Measurements from ENCODE around the gene PDIK1L.

The PDIK1L gene

GRCh38 chr1:26129778-26130177, 18.2 kb downstream of the PDIK1L start:
- H3K36me3 ChIP-seq (ENCODE audit: control insufficient read depth in 1 of 2, insufficient read depth in 2 of 2, low read length in 2 of 2): peaks cover 0 to 2% of the 10 kb centered on the region in 2 donors
- H3K4me3 ChIP-seq (ENCODE audit: low read depth in 1 of 2, low read length in 2 of 2): no peak overlapping the region
- H3K4me1 ChIP-seq (ENCODE audit: control insufficient read depth in 1 of 2, insufficient read depth in 2 of 2, low read length in 2 of 2): peaks cover 16 to 34% of the 10 kb centered on the region in 2 donors
- H3K27ac ChIP-seq (ENCODE audit: low read depth, low read length): no peak overlapping the region
- H3K9ac ChIP-seq (ENCODE audit: low read depth in 1 of 2, low read length in 2 of 2): no peak overlapping the region
- H3K9me3 ChIP-seq (ENCODE audit: control insufficient read depth in 1 of 2, low read length in 2 of 2): no peaks in the 10 kb centered on the region
- no peaks in the 10 kb centered on the region for H3K27me3 ChIP-seq (ENCODE audit: control insufficient read depth in 1 of 2, insufficient read depth in 2 of 2, low read length in 2 of 2)

GRCh38 chr1:26130695-26131094, 19.1 kb downstream of the PDIK1L start:
- Histone ChIP-seq H3K36me3 (ENCODE audit: control insufficient read depth in 1 of 2, insufficient read depth in 2 of 2, low read length in 2 of 2) (no peaks in the 10 kb centered on the region), H3K27ac (ENCODE audit: low read depth, low read length) (no peak overlapping the region), H3K9ac (ENCODE audit: low read depth in 1 of 2, low read length in 2 of 2) (no peak overlapping the region), H3K4me1 (ENCODE audit: control insufficient read depth in 1 of 2, insufficient read depth in 2 of 2, low read length in 2 of 2) (peaks cover 16 to 25% of the 10 kb centered on the region in 2 donors), H3K4me3 (ENCODE audit: low read depth in 1 of 2, low read length in 2 of 2) (no peak overlapping the region), H3K27me3 (ENCODE audit: control insufficient read depth in 1 of 2, insufficient read depth in 2 of 2, low read length in 2 of 2) (no peaks in the 10 kb centered on the region), H3K9me3 (ENCODE audit: control insufficient read depth in 1 of 2, low read length in 2 of 2) (no peaks in the 10 kb centered on the region)

- Histone ChIP-seq H3K36me3 (ENCODE audit: control insufficient read depth in 1 of 2, insufficient read depth in 2 of 2, low read length in 2 of 2) (no peaks in the 10 kb centered on the region), H3K9ac (ENCODE audit: low read depth in 1 of 2, low read length in 2 of 2) (no peak overlapping the region), H3K4me3 (ENCODE audit: low read depth in 1 of 2, low read length in 2 of 2) (no peak overlapping the region), H3K4me1 (ENCODE audit: control insufficient read depth in 1 of 2, insufficient read depth in 2 of 2, low read length in 2 of 2) (peaks cover 4 to 17% of the 10 kb centered on the region in 2 donors), H3K27me3 (ENCODE audit: control insufficient read depth in 1 of 2, insufficient read depth in 2 of 2, low read length in 2 of 2) (no peaks in the 10 kb centered on the region), H3K27ac (ENCODE audit: low read depth, low read length) (no peak overlapping the region), H3K9me3 (ENCODE audit: control insufficient read depth in 1 of 2, low read length in 2 of 2) (no peaks in the 10 kb centered on the region)
Measured at GRCh38 chr1:26132128-26132833, 20.7 kb downstream of the PDIK1L start.

- Histone ChIP-seq H3K9ac (ENCODE audit: low read depth in 1 of 2, low read length in 2 of 2) (no peak overlapping the region), H3K27ac (ENCODE audit: low read depth, low read length) (no peak overlapping the region), H3K4me1 (ENCODE audit: control insufficient read depth in 1 of 2, insufficient read depth in 2 of 2, low read length in 2 of 2) (peaks cover 0 to 12% of the 10 kb centered on the region in 2 donors), H3K27me3 (ENCODE audit: control insufficient read depth in 1 of 2, insufficient read depth in 2 of 2, low read length in 2 of 2) (no peaks in the 10 kb centered on the region), H3K4me3 (ENCODE audit: low read depth in 1 of 2, low read length in 2 of 2) (no peak overlapping the region), H3K36me3 (ENCODE audit: control insufficient read depth in 1 of 2, insufficient read depth in 2 of 2, low read length in 2 of 2) (no peaks in the 10 kb centered on the region), H3K9me3 (ENCODE audit: control insufficient read depth in 1 of 2, low read length in 2 of 2) (no peaks in the 10 kb centered on the region)
Measured at GRCh38 chr1:26132834-26133167, 21.2 kb downstream of the PDIK1L start.

GRCh38 chr1:26134466-26134865, 22.8 kb downstream of the PDIK1L start:
- Histone ChIP-seq H3K9me3 (ENCODE audit: control insufficient read depth in 1 of 2, low read length in 2 of 2) (no peaks in the 10 kb centered on the region), H3K27ac (ENCODE audit: low read depth, low read length) (no peak overlapping the region), H3K4me1 (ENCODE audit: control insufficient read depth in 1 of 2, insufficient read depth in 2 of 2, low read length in 2 of 2) (no peaks in the 10 kb centered on the region), H3K36me3 (ENCODE audit: control insufficient read depth in 1 of 2, insufficient read depth in 2 of 2, low read length in 2 of 2) (no peaks in the 10 kb centered on the region), H3K4me3 (ENCODE audit: low read depth in 1 of 2, low read length in 2 of 2) (no peak overlapping the region), H3K9ac (ENCODE audit: low read depth in 1 of 2, low read length in 2 of 2) (no peak overlapping the region), H3K27me3 (ENCODE audit: control insufficient read depth in 1 of 2, insufficient read depth in 2 of 2, low read length in 2 of 2) (no peaks in the 10 kb centered on the region)

- Histone ChIP-seq H3K9ac (ENCODE audit: low read depth in 1 of 2, low read length in 2 of 2) (no peak overlapping the region), H3K4me1 (ENCODE audit: control insufficient read depth in 1 of 2, insufficient read depth in 2 of 2, low read length in 2 of 2) (no peaks in the 10 kb centered on the region), H3K9me3 (ENCODE audit: control insufficient read depth in 1 of 2, low read length in 2 of 2) (no peaks in the 10 kb centered on the region), H3K4me3 (ENCODE audit: low read depth in 1 of 2, low read length in 2 of 2) (no peak overlapping the region), H3K27ac (ENCODE audit: low read depth, low read length) (no peak overlapping the region), H3K36me3 (ENCODE audit: control insufficient read depth in 1 of 2, insufficient read depth in 2 of 2, low read length in 2 of 2) (no peaks in the 10 kb centered on the region), H3K27me3 (ENCODE audit: control insufficient read depth in 1 of 2, insufficient read depth in 2 of 2, low read length in 2 of 2) (no peaks in the 10 kb centered on the region)
Measured at GRCh38 chr1:26138974-26139558, 27.4 kb downstream of the PDIK1L start.

- Histone ChIP-seq H3K27ac (ENCODE audit: low read depth, low read length) (no peak overlapping the region), H3K27me3 (ENCODE audit: control insufficient read depth in 1 of 2, insufficient read depth in 2 of 2, low read length in 2 of 2) (peaks cover 0 to 3% of the 10 kb centered on the region in 2 donors), H3K36me3 (ENCODE audit: control insufficient read depth in 1 of 2, insufficient read depth in 2 of 2, low read length in 2 of 2) (no peaks in the 10 kb centered on the region), H3K9ac (ENCODE audit: low read depth in 1 of 2, low read length in 2 of 2) (no peak overlapping the region), H3K4me1 (ENCODE audit: control insufficient read depth in 1 of 2, insufficient read depth in 2 of 2, low read length in 2 of 2) (peaks cover 0 to 3% of the 10 kb centered on the region in 2 donors), H3K9me3 (ENCODE audit: control insufficient read depth in 1 of 2, low read length in 2 of 2) (no peaks in the 10 kb centered on the region), H3K4me3 (ENCODE audit: low read depth in 1 of 2, low read length in 2 of 2) (no peak overlapping the region)
Measured at GRCh38 chr1:26142159-26142558, 30.5 kb downstream of the PDIK1L start.

- H3K9ac ChIP-seq (ENCODE audit: low read depth in 1 of 2, low read length in 2 of 2): peak overlapping the region in 1 of 2 donors; percentile 9
Measured at GRCh38 chr1:26145041-26145959, 33.7 kb downstream of the PDIK1L start.

GRCh38 chr1:26145960-26146294, 34.3 kb downstream of the PDIK1L start:
- H3K27ac ChIP-seq (ENCODE audit: low read depth, low read length): no peak overlapping the region
- peaks cover 3 to 4% of the 10 kb centered on the region in 2 donors for H3K27me3 ChIP-seq (ENCODE audit: control insufficient read depth in 1 of 2, insufficient read depth in 2 of 2, low read length in 2 of 2)
- H3K9ac ChIP-seq (ENCODE audit: low read depth in 1 of 2, low read length in 2 of 2): no peak overlapping the region
- peaks cover 0 to 3% of the 10 kb centered on the region in 2 donors for H3K4me1 ChIP-seq (ENCODE audit: control insufficient read depth in 1 of 2, insufficient read depth in 2 of 2, low read length in 2 of 2)
- H3K36me3 ChIP-seq (ENCODE audit: control insufficient read depth in 1 of 2, insufficient read depth in 2 of 2, low read length in 2 of 2): no peaks in the 10 kb centered on the region
- no peaks in the 10 kb centered on the region for H3K9me3 ChIP-seq (ENCODE audit: control insufficient read depth in 1 of 2, low read length in 2 of 2)
- H3K4me3 ChIP-seq (ENCODE audit: low read depth in 1 of 2, low read length in 2 of 2): no peak overlapping the region

More at GRCh38 chr1:26145041-26145959, 33.7 kb downstream of the PDIK1L start:
- Histone ChIP-seq H3K9me3 (ENCODE audit: control insufficient read depth in 1 of 2, low read length in 2 of 2) (no peaks in the 10 kb centered on the region), H3K36me3 (ENCODE audit: control insufficient read depth in 1 of 2, insufficient read depth in 2 of 2, low read length in 2 of 2) (no peaks in the 10 kb centered on the region), H3K27me3 (ENCODE audit: control insufficient read depth in 1 of 2, insufficient read depth in 2 of 2, low read length in 2 of 2) (peaks cover 3 to 4% of the 10 kb centered on the region in 2 donors), H3K4me3 (ENCODE audit: low read depth in 1 of 2, low read length in 2 of 2) (no peak overlapping the region), H3K4me1 (ENCODE audit: control insufficient read depth in 1 of 2, insufficient read depth in 2 of 2, low read length in 2 of 2) (peaks cover 0 to 3% of the 10 kb centered on the region in 2 donors), H3K27ac (ENCODE audit: low read depth, low read length) (no peak overlapping the region)

- peaks cover 3 to 4% of the 10 kb centered on the region in 2 donors for H3K27me3 ChIP-seq (ENCODE audit: control insufficient read depth in 1 of 2, insufficient read depth in 2 of 2, low read length in 2 of 2)
- no peaks in the 10 kb centered on the region for H3K9me3 ChIP-seq (ENCODE audit: control insufficient read depth in 1 of 2, low read length in 2 of 2)
- no peak overlapping the region for H3K9ac ChIP-seq (ENCODE audit: low read depth in 1 of 2, low read length in 2 of 2)
- H3K4me3 ChIP-seq (ENCODE audit: low read depth in 1 of 2, low read length in 2 of 2): no peak overlapping the region
- no peaks in the 10 kb centered on the region for H3K36me3 ChIP-seq (ENCODE audit: control insufficient read depth in 1 of 2, insufficient read depth in 2 of 2, low read length in 2 of 2)
- H3K4me1 ChIP-seq (ENCODE audit: control insufficient read depth in 1 of 2, insufficient read depth in 2 of 2, low read length in 2 of 2): peaks cover 0 to 3% of the 10 kb centered on the region in 2 donors
- no peak overlapping the region for H3K27ac ChIP-seq (ENCODE audit: low read depth, low read length)
Measured at GRCh38 chr1:26148887-26149286, 37.3 kb downstream of the PDIK1L start.
